Nephron progenitor cell (in vitro differentiated cells): Measurements from ENCODE around the gene USP3.

Source experiments
- DNase-seq: peaks from one replicate; pipeline ENCODE4 v3.0.0; 2021
- H3K27ac Mint-ChIP-seq: 2 replicates; pipeline ENCODE4 v1.8.0; 2021; ENCODE audit warnings: mild to moderate bottlenecking, moderate library complexity, mixed read lengths
- H3K27me3 Mint-ChIP-seq: 2 replicates; pipeline ENCODE4 v1.8.0; 2021; ENCODE audit warnings: mild to moderate bottlenecking, low read depth, mixed read lengths; ENCODE audit not compliant: poor library complexity
- H3K36me3 Mint-ChIP-seq: 2 replicates; pipeline ENCODE4 v1.8.0; 2021; ENCODE audit warnings: low read depth, mixed read lengths
- H3K4me1 Mint-ChIP-seq: 2 replicates; pipeline ENCODE4 v1.8.0; 2021; ENCODE audit warnings: mixed read lengths
- H3K4me3 Mint-ChIP-seq: 2 replicates; pipeline ENCODE4 v1.8.0; 2021; ENCODE audit warnings: mild to moderate bottlenecking, moderate library complexity, mixed read lengths
- H3K9me3 Mint-ChIP-seq: 2 replicates; pipeline ENCODE4 v1.8.0; 2021; ENCODE audit warnings: mild to moderate bottlenecking, moderate library complexity, mixed read lengths
- TF ChIP-seq, protein P1 (sequence below): fragments of 200-600 bp; sonication (generic); IDR thresholded peaks from 2 replicates; pipeline ENCODE4 v1.5.0; 2021; ENCODE audit warnings: antibody characterized with exemption

USP3 gene

DNA sequence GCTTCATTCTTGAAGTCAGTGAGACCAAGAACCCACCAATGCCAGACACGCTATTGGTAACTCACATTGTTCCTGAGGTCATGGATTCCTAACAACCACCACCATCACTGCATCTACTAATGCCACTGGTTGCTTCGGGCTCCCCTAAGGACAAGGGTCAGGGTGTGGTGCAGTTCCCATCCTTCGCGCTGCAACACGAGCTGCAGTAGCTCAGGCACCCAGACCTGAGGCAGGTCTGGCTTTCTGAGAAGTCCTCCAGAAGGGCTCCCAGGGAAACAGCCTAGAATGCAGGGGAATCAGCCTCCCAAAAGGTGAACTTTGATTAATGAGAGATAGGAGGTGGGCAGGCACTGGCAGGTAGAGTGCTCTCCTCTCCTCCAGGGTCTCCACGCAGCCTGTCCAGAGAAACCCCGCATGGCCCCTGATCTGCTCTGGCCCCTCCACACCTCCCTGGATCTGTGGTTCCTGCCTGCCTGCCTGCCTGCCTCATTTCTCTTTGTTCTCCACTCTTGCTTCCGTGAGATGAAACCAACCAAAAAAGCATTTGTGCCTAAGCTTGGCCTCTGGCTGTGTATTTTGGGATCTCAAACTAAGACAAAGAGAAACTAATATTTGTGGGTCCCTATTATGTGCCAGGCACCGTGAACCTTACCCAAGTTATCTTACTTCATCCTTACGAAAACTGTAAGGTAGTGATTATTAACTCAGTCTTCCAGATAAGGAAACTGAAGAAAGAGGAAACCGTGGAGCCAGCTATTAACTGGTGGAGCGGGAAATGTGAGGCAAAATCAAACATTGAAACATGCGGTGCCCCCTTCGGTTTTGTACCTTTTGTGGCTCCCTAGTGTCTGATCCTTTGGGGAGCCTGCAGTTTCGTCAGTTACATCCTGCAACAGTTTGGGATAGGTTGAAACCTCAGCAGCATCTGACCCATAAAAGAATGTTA lies 43.9 kb upstream of the USP3 start:
- H3K4me1 Mint-ChIP-seq: peaks cover 53% of the 10 kb centered on the region
- H3K27me3 Mint-ChIP-seq: peaks cover 15% of the 10 kb centered on the region
- no peak for DNase-seq
- TF ChIP-seq, protein P1, sequence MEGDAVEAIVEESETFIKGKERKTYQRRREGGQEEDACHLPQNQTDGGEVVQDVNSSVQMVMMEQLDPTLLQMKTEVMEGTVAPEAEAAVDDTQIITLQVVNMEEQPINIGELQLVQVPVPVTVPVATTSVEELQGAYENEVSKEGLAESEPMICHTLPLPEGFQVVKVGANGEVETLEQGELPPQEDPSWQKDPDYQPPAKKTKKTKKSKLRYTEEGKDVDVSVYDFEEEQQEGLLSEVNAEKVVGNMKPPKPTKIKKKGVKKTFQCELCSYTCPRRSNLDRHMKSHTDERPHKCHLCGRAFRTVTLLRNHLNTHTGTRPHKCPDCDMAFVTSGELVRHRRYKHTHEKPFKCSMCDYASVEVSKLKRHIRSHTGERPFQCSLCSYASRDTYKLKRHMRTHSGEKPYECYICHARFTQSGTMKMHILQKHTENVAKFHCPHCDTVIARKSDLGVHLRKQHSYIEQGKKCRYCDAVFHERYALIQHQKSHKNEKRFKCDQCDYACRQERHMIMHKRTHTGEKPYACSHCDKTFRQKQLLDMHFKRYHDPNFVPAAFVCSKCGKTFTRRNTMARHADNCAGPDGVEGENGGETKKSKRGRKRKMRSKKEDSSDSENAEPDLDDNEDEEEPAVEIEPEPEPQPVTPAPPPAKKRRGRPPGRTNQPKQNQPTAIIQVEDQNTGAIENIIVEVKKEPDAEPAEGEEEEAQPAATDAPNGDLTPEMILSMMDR: no peak
- peak overlapping the region; percentile 6 for H3K4me3 Mint-ChIP-seq
- peak overlapping the region; percentile 62 for H3K27ac Mint-ChIP-seq
- peaks cover 25% of the 10 kb centered on the region for H3K9me3 Mint-ChIP-seq
- peaks cover 11% of the 10 kb centered on the region for H3K36me3 Mint-ChIP-seq

DNA sequence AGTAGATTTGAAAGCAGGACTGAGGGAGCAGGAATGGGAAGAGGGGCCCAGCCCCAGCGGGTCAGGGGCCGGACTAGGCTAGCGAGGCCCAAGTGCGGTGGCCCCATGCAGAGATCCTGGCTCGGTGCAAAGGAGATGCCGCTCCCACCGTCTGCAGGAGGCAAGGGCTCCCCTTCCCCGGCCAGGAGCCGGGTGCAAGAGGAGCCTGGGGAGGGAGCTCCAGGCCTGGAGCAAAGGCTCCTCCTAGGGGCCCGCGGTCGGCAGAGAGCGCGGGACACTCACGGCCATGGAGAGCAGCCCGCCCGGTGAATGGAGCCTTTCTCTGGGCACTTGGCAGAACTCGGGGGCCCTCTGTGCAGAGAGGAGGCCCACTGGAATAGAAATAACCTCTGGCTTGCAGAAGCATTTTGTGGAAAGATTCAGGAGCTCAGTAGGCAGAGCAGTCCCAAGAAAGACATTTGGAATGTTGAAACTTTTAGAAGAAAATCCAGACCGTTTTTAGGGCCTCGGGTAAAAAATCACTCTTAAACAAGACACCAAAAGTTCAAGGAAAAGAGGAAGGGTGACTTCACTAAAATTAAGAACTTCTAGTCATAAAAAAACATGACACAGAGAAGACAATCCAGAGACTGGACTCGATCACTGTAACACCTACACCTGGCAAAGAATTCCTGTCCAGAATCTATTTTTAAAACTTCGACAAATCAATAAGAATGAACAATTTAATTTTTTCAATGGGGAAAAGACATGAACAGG lies 43.0 kb upstream of the USP3 start:
- TF ChIP-seq, protein P1: no peak
- Mint-ChIP-seq H3K9me3 (peaks cover 25% of the 10 kb centered on the region), H3K27ac (peak overlapping the region; percentile 62), H3K4me1 (peaks cover 62% of the 10 kb centered on the region), H3K27me3 (peaks cover 14% of the 10 kb centered on the region), H3K36me3 (peaks cover 11% of the 10 kb centered on the region), H3K4me3 (peak overlapping the region; percentile 26)
- DNase-seq: peak; percentile 51

- Mint-ChIP-seq H3K9me3 (peaks cover 25% of the 10 kb centered on the region), H3K27me3 (peaks cover 14% of the 10 kb centered on the region), H3K4me1 (peaks cover 67% of the 10 kb centered on the region), H3K27ac (no peak overlapping the region), H3K36me3 (peaks cover 11% of the 10 kb centered on the region), H3K4me3 (no peak overlapping the region)
- TF ChIP-seq, protein P1: no peak
- no peak for DNase-seq
Observed at GRCh38 chr15:63462088-63462487, 42.3 kb upstream of the USP3 start.

GRCh38 chr15:63463036-63463435 lies 41.4 kb upstream of the USP3 start:
- H3K36me3 Mint-ChIP-seq: peaks cover 10% of the 10 kb centered on the region
- peaks cover 14% of the 10 kb centered on the region for H3K27me3 Mint-ChIP-seq
- no peak overlapping the region for H3K4me3 Mint-ChIP-seq
- peaks cover 65% of the 10 kb centered on the region for H3K4me1 Mint-ChIP-seq
- DNase-seq: no peak
- no peak overlapping the region for H3K27ac Mint-ChIP-seq
- H3K9me3 Mint-ChIP-seq: peaks cover 23% of the 10 kb centered on the region
- TF ChIP-seq, protein P1: no peak

- peaks cover 4% of the 10 kb centered on the region for H3K36me3 Mint-ChIP-seq
- H3K27me3 Mint-ChIP-seq: peaks cover 14% of the 10 kb centered on the region
- peaks cover 15% of the 10 kb centered on the region for H3K9me3 Mint-ChIP-seq
- TF ChIP-seq, protein P1: no peak
- no peak overlapping the region for H3K4me3 Mint-ChIP-seq
- no peak overlapping the region for H3K27ac Mint-ChIP-seq
- no peak for DNase-seq
- H3K4me1 Mint-ChIP-seq: peaks cover 65% of the 10 kb centered on the region
Observed at GRCh38 chr15:63463793-63464192, 40.6 kb upstream of the USP3 start.
